Measurements from ENCODE around the gene NEK9.

Gene NEK9

GRCh38 chr14:75051556-75051899, 75.3 kb downstream of the NEK9 start:
- peak overlapping the region; percentile 63 for H3K4me3 ChIP-seq (ENCODE audit: low read depth, low read length)
- no peak for TF ChIP-seq CTCF (IDR thresholded peaks at IDR 0.05; ENCODE audit: insufficient read depth, low read depth, low read length, missing control alignments)
- DNase-seq (ENCODE audit: low read depth), result no peak

GRCh38 chr14:75050852-75051555, 75.8 kb downstream of the NEK9 start, which contains the start of gene MLH3:
MLH3 (minus strand) TSS chr14:75051467; CDS start chr14:75049655, 1,812 bp downstream.
- H3K4me3 ChIP-seq (ENCODE audit: low read depth, low read length), result peak within 1 kb of the TSS; percentile 63
- no peak for TF ChIP-seq CTCF (IDR thresholded peaks at IDR 0.05; ENCODE audit: insufficient read depth, low read depth, low read length, missing control alignments)
- peak; percentile 93 for DNase-seq (ENCODE audit: low read depth)

- no peak for DNase-seq (ENCODE audit: low read depth)
- TF ChIP-seq CTCF (IDR thresholded peaks at IDR 0.05; ENCODE audit: insufficient read depth, low read depth, low read length, missing control alignments), result no peak
- H3K4me3 ChIP-seq (ENCODE audit: low read depth, low read length), result no peak overlapping the region
Observed at GRCh38 chr14:75049731-75050201, 77.1 kb downstream of the NEK9 start.

- no peak for TF ChIP-seq CTCF (IDR thresholded peaks at IDR 0.05; ENCODE audit: insufficient read depth, low read depth, low read length, missing control alignments)
- H3K4me3 ChIP-seq (ENCODE audit: low read depth, low read length), result no peak overlapping the region
- no peak for DNase-seq (ENCODE audit: low read depth)
Observed at GRCh38 chr14:75049136-75049535, 77.7 kb downstream of the NEK9 start.

GRCh38 chr14:75048101-75048500, 78.7 kb downstream of the NEK9 start:
- no peak for TF ChIP-seq CTCF (IDR thresholded peaks at IDR 0.05; ENCODE audit: insufficient read depth, low read depth, low read length, missing control alignments)
- no peak overlapping the region for H3K4me3 ChIP-seq (ENCODE audit: low read depth, low read length)
- no peak for DNase-seq (ENCODE audit: low read depth)

- TF ChIP-seq CTCF (IDR thresholded peaks at IDR 0.05; ENCODE audit: insufficient read depth, low read depth, low read length, missing control alignments), result no peak
- no peak for DNase-seq (ENCODE audit: low read depth)
- no peak overlapping the region for H3K4me3 ChIP-seq (ENCODE audit: low read depth, low read length)
Observed at GRCh38 chr14:75047506-75047905, 79.3 kb downstream of the NEK9 start.

GRCh38 chr14:75046899-75047298, 79.9 kb downstream of the NEK9 start:
- TF ChIP-seq CTCF (IDR thresholded peaks at IDR 0.05; ENCODE audit: insufficient read depth, low read depth, low read length, missing control alignments), result no peak
- no peak for DNase-seq (ENCODE audit: low read depth)
- H3K4me3 ChIP-seq (ENCODE audit: low read depth, low read length), result no peak overlapping the region

All from GM12865 (cell line).